ENCODE data around the gene C4orf50. TPM values are rescaled to one million over a fixed set of nuclear protein-coding genes. Genes with fewer than 3 reads are reported as not detected.

The C4orf50 gene
- total and polyA plus RNA-seq, 2 of the 8 experiments (the other 6 are each of a cell fraction or from before 2014, with no cell fraction given): 0.08 to 0.22 TPM

DNA sequence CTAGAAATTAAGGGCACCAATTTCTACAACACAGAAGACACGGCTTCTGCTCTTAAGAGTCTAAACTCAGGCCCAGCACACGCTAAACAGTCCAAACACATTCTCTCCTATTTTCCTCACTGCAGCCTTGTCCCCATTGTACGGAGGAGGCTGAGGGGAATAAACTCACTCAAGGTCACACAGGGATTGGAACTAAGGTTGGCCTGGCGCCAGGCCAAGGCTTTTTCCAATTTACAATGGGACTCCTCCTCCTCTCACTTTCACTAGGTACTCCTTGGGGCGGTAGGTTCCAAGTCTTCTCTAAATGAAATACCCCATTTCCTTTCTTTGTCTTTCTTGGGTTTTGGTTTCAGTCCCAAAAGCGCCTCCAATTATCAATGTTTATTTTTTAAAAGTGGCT is 76.6 kb downstream of the C4orf50 start:
- Histone ChIP-seq H4K5ac (ENCODE audit: insufficient read length, low read depth, low read length) (no peak overlapping the region), H3K18ac (ENCODE audit: extremely low read depth, low read length) (no peak overlapping the region), H3K4ac (replicated peaks; ENCODE audit: insufficient read length, low read depth, low read length) (no peak overlapping the region), H3K9me3 (ENCODE audit: insufficient read depth in 2 of 2, low read depth in 1 of 2, low read length in 1 of 2) (no peaks in the 10 kb centered on the region), H2AK5ac (ENCODE audit: low read depth, low read length) (no peak overlapping the region), H4K91ac (replicated peaks; ENCODE audit: insufficient read length, low read length) (no peak overlapping the region), H3K36me3 (ENCODE audit: control insufficient read depth in 2 of 4, insufficient read depth in 4 of 4, low read length in 3 of 4) (no peaks in the 10 kb centered on the region), H3K79me1 (ENCODE audit: low read depth, low read length) (no peaks in the 10 kb centered on the region), H3K23ac (ENCODE audit: insufficient read length) (no peak overlapping the region), H2BK120ac (replicated peaks; ENCODE audit: low read depth, low read length) (no peak overlapping the region), H2BK12ac (ENCODE audit: low read depth, low read length) (no peak overlapping the region), H3K27me3 (replicated peaks in 1 of 4; ENCODE audit: control insufficient read depth in 3 of 4, extremely low read depth in 1 of 4, insufficient read depth in 3 of 4, low read length in 3 of 4) (peaks cover 0 to 5% (median 0%) of the 10 kb centered on the region in 4 experiments; a peak in 1 of 7 replicates), H2BK15ac (ENCODE audit: low read length) (no peak overlapping the region), H2BK5ac (ENCODE audit: low read depth, low read length) (no peak overlapping the region), H3K23me2 (ENCODE audit: low read depth, low read length) (no peaks in the 10 kb centered on the region), H3K27ac (ENCODE audit: low read depth, low read length) (no peak overlapping the region), H3K4me3 (ENCODE audit: extremely low read depth in 1 of 4, insufficient read depth in 2 of 4, low read depth in 3 of 4, low read length in 4 of 4) (no peak overlapping the region), H3K4me1 (replicated peaks in 1 of 4; ENCODE audit: control insufficient read depth in 3 of 4, insufficient read depth in 4 of 4, low read length in 3 of 4) (peaks cover 0 to 3% (median under 1%) of the 10 kb centered on the region in 4 experiments; a peak in 1 of 7 replicates), H3K79me2 (ENCODE audit: control insufficient read depth in 1 of 2, insufficient read depth in 2 of 2, low read length in 2 of 2) (no peaks in the 10 kb centered on the region), H2AFZ (ENCODE audit: low read length) (no peak overlapping the region), H3K9ac (replicated peaks in 1 of 4; ENCODE audit: extremely low read depth in 1 of 4, low read depth in 3 of 4, low read length in 3 of 4) (no peak overlapping the region), H3K56ac (replicated peaks; ENCODE audit: insufficient read length, low read depth, low read length) (no peak overlapping the region), H3K14ac (ENCODE audit: insufficient read length) (no peak overlapping the region), H2BK20ac (ENCODE audit: low read length) (no peak overlapping the region), H4K8ac (ENCODE audit: extremely low read depth, insufficient read depth, low read length) (no peak overlapping the region), H4K20me1 (replicated peaks in 1 of 2; ENCODE audit: control insufficient read depth in 1 of 2, insufficient read depth in 2 of 2, low read length in 2 of 2) (no peaks in the 10 kb centered on the region), H3K4me2 (ENCODE audit: insufficient read depth in 1 of 2, low read depth in 2 of 2, low read length in 2 of 2) (no peak overlapping the region)
- no peak for DNase-seq (ENCODE audit: low read depth in 1 of 2, low spot score in 2 of 2)
- FAIRE-seq: no peak
- 81% methylated on average over 6 of the region's 6 CpGs; no CpG with 5 or more reads in 1 of the 2 experiments for WGBS, 2 experiments (ENCODE audit: extremely low coverage in 1 of 2, insufficient coverage in 1 of 2, insufficient read length in 1 of 2, insufficient replicate concordance in 2 of 2, low coverage in 1 of 2, low lambda C conversion rate in 2 of 2, missing lambda C conversion rate in 1 of 2)
- CTCF ChIA-PET (ENCODE audit: partially characterized antibody): interaction anchor here (0.8 kb wide), 1 partner anchor 28 kb away, joined by 3 read pairs; no protein-coding TSS in a partner anchor
- POLR2A ChIA-PET (ENCODE audit: partially characterized antibody): interaction anchor here (1.7 kb wide), 1 partner anchor 13 kb away, joined by 6 read pairs; no protein-coding TSS in a partner anchor
- TF ChIP-seq HDAC2 (IDR thresholded peaks at IDR 0.05; ENCODE audit: borderline replicate concordance in 1 of 2, low read depth in 2 of 2, low read length in 2 of 2): no peak
- TF ChIP-seq, protein P1, sequence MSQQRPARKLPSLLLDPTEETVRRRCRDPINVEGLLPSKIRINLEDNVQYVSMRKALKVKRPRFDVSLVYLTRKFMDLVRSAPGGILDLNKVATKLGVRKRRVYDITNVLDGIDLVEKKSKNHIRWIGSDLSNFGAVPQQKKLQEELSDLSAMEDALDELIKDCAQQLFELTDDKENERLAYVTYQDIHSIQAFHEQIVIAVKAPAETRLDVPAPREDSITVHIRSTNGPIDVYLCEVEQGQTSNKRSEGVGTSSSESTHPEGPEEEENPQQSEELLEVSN (IDR thresholded peaks at IDR 0.05): no peak
- no peak for TF ChIP-seq JUND (IDR thresholded peaks at IDR 0.05; ENCODE audit: low read length)
- TF ChIP-seq, protein P2, sequence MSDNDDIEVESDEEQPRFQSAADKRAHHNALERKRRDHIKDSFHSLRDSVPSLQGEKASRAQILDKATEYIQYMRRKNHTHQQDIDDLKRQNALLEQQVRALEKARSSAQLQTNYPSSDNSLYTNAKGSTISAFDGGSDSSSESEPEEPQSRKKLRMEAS (IDR thresholded peaks at IDR 0.05): no peak
- TF ChIP-seq CHD2 (IDR thresholded peaks at IDR 0.05; ENCODE audit: low read length): no peak
- no peak for TF ChIP-seq RXRA (IDR thresholded peaks at IDR 0.05; ENCODE audit: insufficient read depth, low read depth, low read length)
- no peak for TF ChIP-seq SAP30 (IDR thresholded peaks at IDR 0.05; ENCODE audit: insufficient read depth, insufficient replicate concordance, low read length)
- TF ChIP-seq SIRT6 (IDR thresholded peaks at IDR 0.05; ENCODE audit: low read length): no peak
- no peak for TF ChIP-seq CTBP2 (IDR thresholded peaks at IDR 0.05; ENCODE audit: borderline replicate concordance, insufficient read depth, insufficient read length, low read length)
- no peak for TF ChIP-seq TEAD4 (IDR thresholded peaks at IDR 0.05; ENCODE audit: low read depth, low read length)
- TF ChIP-seq, protein P3, sequence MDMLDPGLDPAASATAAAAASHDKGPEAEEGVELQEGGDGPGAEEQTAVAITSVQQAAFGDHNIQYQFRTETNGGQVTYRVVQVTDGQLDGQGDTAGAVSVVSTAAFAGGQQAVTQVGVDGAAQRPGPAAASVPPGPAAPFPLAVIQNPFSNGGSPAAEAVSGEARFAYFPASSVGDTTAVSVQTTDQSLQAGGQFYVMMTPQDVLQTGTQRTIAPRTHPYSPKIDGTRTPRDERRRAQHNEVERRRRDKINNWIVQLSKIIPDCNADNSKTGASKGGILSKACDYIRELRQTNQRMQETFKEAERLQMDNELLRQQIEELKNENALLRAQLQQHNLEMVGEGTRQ (IDR thresholded peaks at IDR 0.05; ENCODE audit: low read length): no peak

Measured in H1 (cell line).